ENCODE results near the gene ABHD16A. TPM values are rescaled to one million over a fixed set of nuclear protein-coding genes. Genes with fewer than 3 reads are reported as not detected.

ABHD16A gene
- total and polyA plus RNA-seq, 8 donors, result 14.9 to 61.5 (median 21.5) TPM

GRCh38 chr6:31700740-31701401 is 2.3 kb downstream of the ABHD16A start:
- DNase-seq (no peak), FAIRE-seq (no peak), ATAC-seq (no peak)
- no peak for TF ChIP-seq CTCF (IDR thresholded peaks at IDR 0.05)
- Histone ChIP-seq H3K27me3 (no peaks in the 10 kb centered on the region), H3K36me3 (peaks cover 0 to 6% (median 4%) of the 10 kb centered on the region in 3 donors), H3K4me3 (no peak overlapping the region), H3K9me3 (no peaks in the 10 kb centered on the region), H3K27ac (no peak overlapping the region), H3K4me1 (peaks cover 0 to 12% (median 10%) of the 10 kb centered on the region in 3 donors)
- intact Hi-C loops (cut with DNase I), result no loop called here
- 55% methylated on average over 5 of the region's 5 CpGs for WGBS, 2 donors

- intact Hi-C loops (cut with DNase I), result no loop called here
- no peak overlapping the region for H3K4me3 ChIP-seq
- ATAC-seq (no peak), FAIRE-seq (no peak), DNase-seq (no peak)
- H3K27me3 ChIP-seq, result no peaks in the 10 kb centered on the region
- no peaks in the 10 kb centered on the region for H3K9me3 ChIP-seq
- peaks cover 0 to 10% (median 7%) of the 10 kb centered on the region in 3 donors for H3K4me1 ChIP-seq
- peaks cover 3 to 12% (median 6%) of the 10 kb centered on the region in 3 donors for H3K36me3 ChIP-seq
- TF ChIP-seq CTCF (IDR thresholded peaks at IDR 0.05), result no peak
- no peak overlapping the region for H3K27ac ChIP-seq
- WGBS, 2 donors, result 52 to 70% methylated on average over 3 of the region's 3 CpGs
These were observed 5.6 kb downstream of the ABHD16A start for GRCh38 chr6:31697555-31697954.

- H3K27me3 ChIP-seq, result no peaks in the 10 kb centered on the region
- no peak overlapping the region for H3K27ac ChIP-seq
- no peak for TF ChIP-seq CTCF (IDR thresholded peaks at IDR 0.05)
- H3K4me1 ChIP-seq, result no peaks in the 10 kb centered on the region
- H3K4me3 ChIP-seq, result no peak overlapping the region
- DNase-seq, result no peak
- no peak for FAIRE-seq
- H3K9me3 ChIP-seq, result no peaks in the 10 kb centered on the region
- H3K36me3 ChIP-seq, result peaks cover 6 to 14% (median 12%) of the 10 kb centered on the region in 3 donors
- 91 to 92% methylated on average over 6 of the region's 6 CpGs for WGBS, 2 donors
- intact Hi-C loops (cut with DNase I), result no loop called here
- no peak for ATAC-seq
These were observed 9.6 kb downstream of the ABHD16A start for GRCh38 chr6:31693535-31693934.

- Histone ChIP-seq H3K36me3 (peaks cover 6 to 17% (median 16%) of the 10 kb centered on the region in 3 donors), H3K27me3 (no peaks in the 10 kb centered on the region), H3K27ac (no peak overlapping the region), H3K4me3 (no peak overlapping the region), H3K9me3 (no peaks in the 10 kb centered on the region), H3K4me1 (no peaks in the 10 kb centered on the region)
- TF ChIP-seq CTCF (IDR thresholded peaks at IDR 0.05), result no peak
- no peak for DNase-seq
- FAIRE-seq, result no peak
- intact Hi-C loops (cut with DNase I), result no loop called here
- 93 to 95% methylated on average over 9 of the region's 9 CpGs for WGBS, 2 donors
- no peak for ATAC-seq
These were observed 10.2 kb downstream of the ABHD16A start for GRCh38 chr6:31692886-31693285.

- TF ChIP-seq CTCF (IDR thresholded peaks at IDR 0.05), result no peak
- H3K27me3 ChIP-seq, result no peaks in the 10 kb centered on the region
- peaks cover 6 to 20% (median 17%) of the 10 kb centered on the region in 3 donors for H3K36me3 ChIP-seq
- no peaks in the 10 kb centered on the region for H3K9me3 ChIP-seq
- no peaks in the 10 kb centered on the region for H3K4me1 ChIP-seq
- no peak for FAIRE-seq
- no peak for DNase-seq
- ATAC-seq, result no peak
- intact Hi-C loops (cut with DNase I), result no loop called here
- WGBS, 2 donors, result 81 to 86% methylated on average over 4 of the region's 4 CpGs
- H3K27ac ChIP-seq, result no peak overlapping the region
- H3K4me3 ChIP-seq, result no peak overlapping the region
These were observed 10.8 kb downstream of the ABHD16A start for GRCh38 chr6:31692353-31692752.
